Measurements from ENCODE around the gene ABCA2.

DNA sequence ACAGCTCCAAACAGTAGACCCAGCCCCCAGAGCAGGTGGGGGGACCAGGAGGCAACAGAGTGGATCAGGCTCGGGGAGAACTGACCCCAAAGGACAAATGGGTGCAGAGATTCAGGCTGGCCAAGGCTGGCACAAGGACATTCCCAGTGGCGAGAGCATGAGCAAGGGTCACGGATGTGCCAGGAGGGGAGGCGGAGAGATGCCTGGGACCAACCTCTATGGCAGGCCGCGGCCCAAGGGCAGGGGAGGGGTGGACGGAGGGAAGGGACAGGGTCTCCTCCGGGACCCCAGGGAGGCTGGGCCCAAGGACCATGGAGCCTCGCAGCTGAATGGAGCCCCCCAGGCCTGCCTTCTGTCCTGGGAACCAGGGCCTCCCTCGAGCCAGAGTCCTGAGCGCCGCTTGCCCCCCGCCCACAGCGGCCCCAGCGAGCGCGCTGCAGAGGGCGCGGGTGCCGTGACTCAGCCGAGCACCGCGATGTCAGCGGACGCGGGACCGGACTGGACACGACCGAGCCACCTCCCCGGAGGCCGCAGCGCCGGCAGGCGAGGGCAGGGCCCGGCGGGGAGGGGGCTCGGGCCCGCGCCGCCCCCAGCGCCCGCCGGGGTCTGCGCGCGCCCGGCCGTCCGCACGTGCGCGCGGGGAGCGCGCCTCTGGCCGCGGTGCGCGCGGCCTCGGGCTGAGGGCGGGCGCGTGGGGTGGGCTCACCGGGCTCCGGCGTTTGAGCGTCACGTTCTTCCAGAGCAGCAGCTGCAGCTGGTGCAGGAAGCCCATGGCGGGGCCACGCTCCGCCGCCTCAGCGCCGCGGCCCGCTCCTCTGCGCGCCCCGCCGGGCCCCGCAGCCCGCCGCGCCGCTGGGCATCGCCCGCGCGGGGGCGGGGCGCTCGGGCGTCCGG lies at the start of gene ABCA2:
- TF ChIP-seq, protein P1, sequence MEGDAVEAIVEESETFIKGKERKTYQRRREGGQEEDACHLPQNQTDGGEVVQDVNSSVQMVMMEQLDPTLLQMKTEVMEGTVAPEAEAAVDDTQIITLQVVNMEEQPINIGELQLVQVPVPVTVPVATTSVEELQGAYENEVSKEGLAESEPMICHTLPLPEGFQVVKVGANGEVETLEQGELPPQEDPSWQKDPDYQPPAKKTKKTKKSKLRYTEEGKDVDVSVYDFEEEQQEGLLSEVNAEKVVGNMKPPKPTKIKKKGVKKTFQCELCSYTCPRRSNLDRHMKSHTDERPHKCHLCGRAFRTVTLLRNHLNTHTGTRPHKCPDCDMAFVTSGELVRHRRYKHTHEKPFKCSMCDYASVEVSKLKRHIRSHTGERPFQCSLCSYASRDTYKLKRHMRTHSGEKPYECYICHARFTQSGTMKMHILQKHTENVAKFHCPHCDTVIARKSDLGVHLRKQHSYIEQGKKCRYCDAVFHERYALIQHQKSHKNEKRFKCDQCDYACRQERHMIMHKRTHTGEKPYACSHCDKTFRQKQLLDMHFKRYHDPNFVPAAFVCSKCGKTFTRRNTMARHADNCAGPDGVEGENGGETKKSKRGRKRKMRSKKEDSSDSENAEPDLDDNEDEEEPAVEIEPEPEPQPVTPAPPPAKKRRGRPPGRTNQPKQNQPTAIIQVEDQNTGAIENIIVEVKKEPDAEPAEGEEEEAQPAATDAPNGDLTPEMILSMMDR (IDR thresholded peaks at IDR 0.05 in 2 of 3, conservative IDR thresholded peaks at IDR 0.05 in 1 of 3; ENCODE audit: borderline replicate concordance in 1 of 3, insufficient read depth in 1 of 3, low read depth in 2 of 3, low read length in 2 of 3) = no peak
- no peak for TF ChIP-seq CEBPB (IDR thresholded peaks at IDR 0.05; ENCODE audit: low read depth)
- no peak for TF ChIP-seq JUND (IDR thresholded peaks at IDR 0.05)
- no peak for TF ChIP-seq POLR2A (IDR thresholded peaks at IDR 0.05; ENCODE audit: borderline replicate concordance, extremely low read depth, insufficient read depth, insufficient read length)
- TF ChIP-seq, protein P2, sequence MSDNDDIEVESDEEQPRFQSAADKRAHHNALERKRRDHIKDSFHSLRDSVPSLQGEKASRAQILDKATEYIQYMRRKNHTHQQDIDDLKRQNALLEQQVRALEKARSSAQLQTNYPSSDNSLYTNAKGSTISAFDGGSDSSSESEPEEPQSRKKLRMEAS (IDR thresholded peaks at IDR 0.05) = no peak

Data from HCT116 (cell line).